GM23338 (cell line): Measurements from ENCODE around the gene DIDO1.

Experiments used
- CREB1 ChIP-seq: fragments of 250-450 bp; sonication (Bioruptor Pico); IDR thresholded peaks from 2 replicates; pipeline ENCODE4 v1.5.0; 2020; ENCODE audit warnings: low read depth, mild to moderate bottlenecking, moderate library complexity
- CTCF ChIP-seq, 2 experiments: fragments of 200-600 bp in 1 of 2; sonication (generic) in 1 of 2; conservative IDR thresholded peaks; 2 replicates each; pipeline versions ENCODE4 v1.5.1 to v1.6.1; 2016 to 2017; ENCODE audit warnings: antibody characterized with exemption in 2 of 2, low read depth in 2 of 2, mild to moderate bottlenecking in 2 of 2, moderate library complexity in 1 of 2
- ETS1 ChIP-seq: IDR thresholded peaks from 2 replicates; pipeline ENCODE4 v1.6.1; 2016; ENCODE audit warnings: antibody characterized with exemption
- EZH2 ChIP-seq: fragments of 200-600 bp; sonication (generic); IDR thresholded peaks from one replicate; pipeline ENCODE4 v1.8.0; 2017; ENCODE audit warnings: antibody characterized with exemption, mild to moderate bottlenecking, low read depth; ENCODE audit not compliant: unreplicated experiment
- EZH2phosphoT487 ChIP-seq: fragments of 200-600 bp; sonication (generic); IDR thresholded peaks from one replicate; pipeline ENCODE4 v1.8.1; 2018; ENCODE audit warnings: antibody characterized with exemption; ENCODE audit not compliant: unreplicated experiment
- JUNB ChIP-seq: IDR thresholded peaks from one replicate; pipeline ENCODE4 v1.6.1; 2016; ENCODE audit warnings: antibody characterized with exemption; ENCODE audit not compliant: unreplicated experiment
- NANOG ChIP-seq: IDR thresholded peaks from 2 replicates; pipeline ENCODE4 v1.6.1; 2016; ENCODE audit warnings: antibody characterized with exemption, borderline replicate concordance
- POLR2AphosphoS5 ChIP-seq: IDR thresholded peaks from 2 replicates; pipeline ENCODE4 v1.6.1; 2016; ENCODE audit warnings: antibody characterized with exemption, low read depth
- REST ChIP-seq: IDR thresholded peaks from one replicate; pipeline ENCODE4 v1.6.1; 2018; ENCODE audit warnings: antibody characterized with exemption; ENCODE audit not compliant: unreplicated experiment
- STAT1 ChIP-seq: IDR thresholded peaks from one replicate; pipeline ENCODE4 v1.6.1; 2016; ENCODE audit warnings: antibody characterized with exemption; ENCODE audit not compliant: unreplicated experiment
- ZNF114 ChIP-seq: fragments of 250-450 bp; sonication (Bioruptor Pico); IDR thresholded peaks from 2 replicates; pipeline ENCODE4 v1.5.0; 2020; ENCODE audit warnings: mild to moderate bottlenecking, moderate library complexity
- ZNF331 ChIP-seq: fragments of 250-450 bp; sonication (Bioruptor Pico); IDR thresholded peaks from 2 replicates; pipeline ENCODE4 v1.5.0; 2020; ENCODE audit warnings: low read depth, mild to moderate bottlenecking, moderate library complexity

GRCh38 chr20:62836967-62837490 is 89.3 kb downstream of the DIDO1 start:
- no peak for TF ChIP-seq EZH2phosphoT487
- no peak for TF ChIP-seq CTCF (conservative IDR thresholded peaks at IDR 0.05; ENCODE audit: low read depth in 2 of 2)
- no peak for TF ChIP-seq POLR2AphosphoS5
- no peak for TF ChIP-seq CREB1 (CRISPR knock-in tag)
- TF ChIP-seq ZNF331 (CRISPR knock-in tag), result no peak
- TF ChIP-seq EZH2, result no peak
- TF ChIP-seq JUNB, result no peak
- TF ChIP-seq REST, result no peak
- no peak for TF ChIP-seq NANOG
- TF ChIP-seq ZNF114 (CRISPR knock-in tag), result no peak
- TF ChIP-seq STAT1, result no peak
- no peak for TF ChIP-seq ETS1
